Measurements from ENCODE around the gene SRP72. TPM values are rescaled to one million over a fixed set of nuclear protein-coding genes. Genes with fewer than 3 reads are reported as not detected.
A peak's percentile ranks its signal among the peaks of the same experiment; 100 is the strongest.
"Not testable (repeated sequence)": the region's sequence is repeated elsewhere in the genome, so short reads cannot be mapped to it uniquely, and the experiment has no call there.

Gene SRP72
- total RNA-seq, 1 donor from 2014 or later, result 43.4 TPM

DNA sequence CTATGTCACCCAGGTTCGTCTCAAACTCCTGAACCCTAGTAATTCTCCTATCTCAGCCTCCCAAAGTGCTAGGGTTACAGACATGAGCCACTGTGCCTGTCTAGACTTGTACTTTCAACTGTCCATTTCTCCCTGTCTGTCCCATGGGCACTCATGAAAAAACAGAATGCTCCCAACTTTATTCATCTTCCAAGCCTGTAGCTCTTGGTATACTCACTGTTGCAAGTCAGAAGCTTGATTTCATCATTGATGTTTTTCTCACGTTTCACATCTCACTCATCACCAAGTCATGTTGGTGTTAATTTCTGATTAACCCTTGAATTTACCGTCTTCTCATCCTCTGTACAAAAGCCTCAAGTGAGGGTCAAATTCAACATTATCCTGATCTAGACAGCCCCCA is 7.3 kb upstream of the SRP72 start:
- intact Hi-C loops (cut with DNase I), result no loop called here
- DNase-seq (ENCODE audit: low spot score), result no peak

DNA sequence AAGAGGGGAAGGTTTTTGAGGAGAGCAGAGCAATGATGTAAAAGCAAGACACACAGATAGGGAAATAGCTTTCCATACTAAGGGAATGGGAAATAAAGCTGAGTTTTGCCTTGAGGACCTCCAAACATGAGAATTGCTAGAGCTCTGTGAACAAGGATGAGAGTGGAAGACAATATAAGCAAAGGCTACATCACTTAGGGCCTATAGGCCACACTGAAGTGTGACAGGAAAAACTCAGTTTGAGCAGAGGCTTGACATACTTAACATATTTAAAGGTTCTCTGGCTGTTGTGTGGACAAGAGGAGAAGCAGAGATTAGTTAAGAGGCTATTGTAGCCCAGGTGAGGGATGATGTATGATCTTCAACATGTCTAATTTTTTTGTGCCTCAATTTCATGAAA is 5.3 kb upstream of the SRP72 start:
- intact Hi-C loops (cut with DNase I), result no loop called here
- no peak for DNase-seq (ENCODE audit: low spot score)

DNA sequence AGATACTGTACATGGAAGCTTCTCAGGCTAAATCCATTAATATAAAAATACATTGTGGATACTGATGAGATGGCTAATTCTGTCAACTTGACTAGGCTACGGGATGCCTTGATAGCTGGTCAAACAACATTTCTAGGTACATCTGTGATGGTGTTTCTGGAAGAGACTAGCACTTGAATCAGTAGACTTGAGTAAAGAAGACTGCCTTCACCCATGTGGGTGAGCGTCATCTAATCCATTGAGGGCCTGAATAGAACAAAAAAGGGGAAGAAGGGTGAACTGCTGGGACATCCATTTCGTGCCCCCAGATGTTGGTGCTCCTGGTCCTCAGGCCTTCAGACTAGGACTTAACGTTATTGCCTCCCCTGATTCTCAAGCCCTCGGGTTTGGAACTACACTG is 3.7 kb upstream of the SRP72 start:
- no peak for DNase-seq (ENCODE audit: low spot score)
- intact Hi-C loops (cut with DNase I), result no loop called here

- intact Hi-C loops (cut with DNase I), result no loop called here
- no peak for DNase-seq (ENCODE audit: low spot score)
Measured at GRCh38 chr4:56464581-56464980, 2.8 kb upstream of the SRP72 start.

- DNase-seq (ENCODE audit: low spot score), result no peak
- intact Hi-C loops (cut with DNase I), result no loop called here
Measured at GRCh38 chr4:56465599-56466295, 1.7 kb upstream of the SRP72 start.

- intact Hi-C loops (cut with DNase I); DNase-seq (ENCODE audit: low spot score): not testable (repeated sequence)
Measured at GRCh38 chr4:56466296-56466761, 1.1 kb upstream of the SRP72 start.

GRCh38 chr4:56466910-56467283 is 520 bp upstream of the SRP72 start:
- intact Hi-C loops (cut with DNase I), result loop anchor here (1.0 kb wide), 2 partner anchors 32 to 43 kb away; partner anchors contain the start of gene PPAT
- no peak for DNase-seq (ENCODE audit: low spot score)

GRCh38 chr4:56468097-56468422 is 643 bp downstream of the SRP72 start:
- intact Hi-C loops (cut with DNase I), result no loop called here

GRCh38 chr4:56469489-56470210 is 2.2 kb downstream of the SRP72 start:
- DNase-seq (ENCODE audit: low spot score), result no peak
- intact Hi-C loops (cut with DNase I), result no loop called here

More at GRCh38 chr4:56468097-56468422, 643 bp downstream of the SRP72 start:
- DNase-seq (ENCODE audit: low spot score), result no peak

- no peak for DNase-seq (ENCODE audit: low spot score)
- intact Hi-C loops (cut with DNase I), result no loop called here
Measured at GRCh38 chr4:56475917-56476316, 8.5 kb downstream of the SRP72 start.

GRCh38 chr4:56477192-56477702 is 9.8 kb downstream of the SRP72 start:
- no peak for DNase-seq (ENCODE audit: low spot score)
- intact Hi-C loops (cut with DNase I), result no loop called here

GRCh38 chr4:56480691-56481090 is 13.3 kb downstream of the SRP72 start:
- intact Hi-C loops (cut with DNase I), result no loop called here
- DNase-seq (ENCODE audit: low spot score), result no peak

DNA sequence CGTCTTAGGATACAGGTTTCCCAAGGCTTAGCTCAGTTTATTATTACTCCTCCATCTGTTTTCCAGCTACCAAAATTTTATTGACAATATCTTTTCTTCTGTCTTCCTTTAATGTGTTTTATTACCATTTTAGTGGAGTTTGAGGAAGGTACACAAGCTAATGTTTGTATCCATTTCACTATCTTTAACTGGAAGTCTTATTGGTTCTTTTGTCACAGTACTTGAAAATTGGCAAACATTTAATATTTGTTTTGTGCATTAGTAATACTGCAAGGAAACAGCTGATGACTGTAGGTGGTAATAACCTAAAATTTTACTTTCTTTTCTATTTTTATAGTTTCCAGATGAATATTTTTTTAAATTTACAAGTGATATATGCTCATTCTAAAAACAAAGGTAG is 28.8 kb downstream of the SRP72 start:
- intact Hi-C loops (cut with DNase I), result no loop called here
- DNase-seq (ENCODE audit: low spot score), result no peak

DNA sequence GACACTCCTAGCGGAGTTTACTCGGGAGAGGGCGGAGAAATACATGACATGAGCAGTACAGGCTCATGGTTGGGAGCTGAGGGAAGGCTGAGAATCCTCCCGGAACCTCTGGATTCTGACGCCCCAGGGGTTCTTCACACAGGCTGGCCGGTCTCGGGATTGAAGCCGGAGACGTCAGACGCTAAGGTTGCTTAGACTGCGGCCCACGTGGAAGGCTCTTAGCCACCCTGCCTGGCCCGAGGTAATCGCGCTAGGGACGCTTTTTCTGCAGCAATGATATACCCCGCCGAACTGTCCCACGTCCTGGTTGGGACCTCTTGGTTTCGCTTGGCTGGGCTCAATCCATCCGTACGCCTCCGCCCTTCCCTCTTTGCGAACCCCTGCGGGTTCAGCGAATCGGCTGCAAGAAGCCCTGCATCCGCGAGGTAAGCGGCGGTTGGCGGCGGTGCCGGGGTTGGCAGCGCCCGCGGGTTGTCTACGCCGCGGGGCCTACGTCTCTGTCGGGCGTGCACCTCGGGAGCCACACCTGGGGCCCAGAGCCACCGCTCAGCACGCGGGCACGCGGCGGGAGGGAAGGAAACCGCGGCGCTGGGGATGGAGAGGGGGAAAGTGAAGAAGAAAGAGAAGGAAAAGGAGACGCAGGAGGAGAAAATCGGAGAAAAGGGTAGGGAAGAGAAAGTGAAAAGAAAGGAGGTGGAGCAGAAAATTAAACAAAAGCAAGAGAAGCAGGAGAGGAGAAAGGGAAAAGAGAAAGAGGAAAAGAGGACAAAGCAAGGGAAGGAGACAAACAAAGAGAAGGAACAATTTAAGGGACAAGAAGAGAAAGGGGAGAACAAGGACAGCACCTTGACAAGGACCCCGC is 38.1 kb downstream of the SRP72 start, which contains the start of gene ARL9:
Gene ARL9 (plus strand): TSS at position 523 of the 862 bp plus-strand sequence. CDS start 72 bp downstream, at position 595.
- intact Hi-C loops (cut with DNase I), result no loop called here
- peak; percentile 79 for DNase-seq (ENCODE audit: low spot score)

DNA sequence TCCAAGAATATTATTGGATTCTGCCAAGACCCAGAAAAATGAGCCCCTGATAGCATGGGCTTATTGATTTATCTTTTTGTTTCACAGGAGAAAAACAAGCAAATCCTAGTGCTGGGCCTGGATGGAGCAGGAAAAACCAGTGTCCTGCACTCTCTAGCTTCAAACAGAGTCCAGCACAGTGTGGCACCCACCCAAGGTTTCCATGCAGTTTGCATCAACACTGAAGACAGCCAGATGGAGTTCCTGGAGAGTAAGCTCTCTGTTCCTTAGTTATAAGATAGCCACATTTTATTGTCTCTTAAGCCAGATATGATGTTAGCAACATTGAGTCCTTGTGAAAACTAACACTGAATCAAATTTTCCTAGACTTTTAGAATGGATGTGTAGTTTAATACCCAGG is 43.7 kb downstream of the SRP72 start:
- intact Hi-C loops (cut with DNase I), result no loop called here
- DNase-seq (ENCODE audit: low spot score), result no peak

GRCh38 chr4:56512166-56512565 is 44.7 kb downstream of the SRP72 start:
- no peak for DNase-seq (ENCODE audit: low spot score)
- intact Hi-C loops (cut with DNase I), result no loop called here

- intact Hi-C loops (cut with DNase I), result no loop called here
- no peak for DNase-seq (ENCODE audit: low spot score)
Measured at GRCh38 chr4:56513517-56513916, 46.1 kb downstream of the SRP72 start.

- DNase-seq (ENCODE audit: low spot score), result peak; percentile 92
- intact Hi-C loops (cut with DNase I), result loop anchor here (5.0 kb wide), 1 partner anchor 93 kb away; the partner anchor contains the start of genes PAICS and PPAT
Measured at GRCh38 chr4:56530269-56531148, 63.1 kb downstream of the SRP72 start.
